Stimulated activated CD4-positive, alpha-beta T cell treated with anti-CD3 and anti-CD28 coated beads, Interleukin-12 subunit alpha, Interleukin-12 subunit beta, amount 100 ng/mL, for 24 hours (primary cell): ENCODE results near the gene SH3PXD2A.
A peak's percentile ranks its signal among the peaks of the same experiment; 100 is the strongest.

ENCODE experiments used
- DNase-seq, 2 experiments: peaks; one replicate each; pipeline ENCODE4 v3.0.0-alpha.2; 2020; ENCODE audit warnings: low read depth in 2 of 2

The SH3PXD2A gene

DNA sequence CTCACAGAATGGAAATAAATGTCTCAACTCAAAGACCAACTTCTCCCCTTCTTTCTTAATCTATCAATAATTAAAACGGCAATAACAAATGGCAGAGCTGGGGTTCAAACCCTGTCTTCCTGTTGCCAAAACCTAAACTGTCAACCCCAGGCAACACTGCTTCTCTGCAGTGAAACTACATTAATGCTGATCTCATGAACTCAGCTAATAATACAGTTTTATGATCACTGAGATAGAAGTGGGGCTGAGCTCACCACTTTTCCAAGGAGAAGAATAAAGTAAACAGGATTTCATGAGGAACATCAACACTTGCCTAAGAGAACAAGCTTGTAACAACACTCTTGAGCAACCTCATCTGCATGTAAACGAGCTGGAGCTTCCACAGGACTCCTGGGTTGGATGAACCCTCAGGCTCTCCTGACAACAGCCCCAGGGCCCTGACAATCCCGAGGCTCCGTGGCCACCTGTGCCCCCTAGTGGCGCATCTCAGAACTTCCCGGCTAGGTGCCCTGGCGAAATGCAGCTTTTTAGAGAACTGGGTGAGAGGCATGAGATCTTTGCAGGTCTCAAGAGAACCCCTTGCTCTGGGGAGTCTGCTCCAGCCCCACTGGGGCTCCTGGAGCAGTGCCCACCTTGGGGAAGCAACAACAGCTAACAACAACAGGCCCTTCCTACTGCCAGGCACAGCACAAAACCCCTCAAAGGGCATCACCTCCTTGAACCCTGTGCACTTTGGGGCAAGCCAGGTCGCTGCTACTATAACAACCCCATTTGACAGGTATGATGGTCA, 169.3 kb downstream of the SH3PXD2A start:
- peak; percentile 50 to 72 for DNase-seq

DNA sequence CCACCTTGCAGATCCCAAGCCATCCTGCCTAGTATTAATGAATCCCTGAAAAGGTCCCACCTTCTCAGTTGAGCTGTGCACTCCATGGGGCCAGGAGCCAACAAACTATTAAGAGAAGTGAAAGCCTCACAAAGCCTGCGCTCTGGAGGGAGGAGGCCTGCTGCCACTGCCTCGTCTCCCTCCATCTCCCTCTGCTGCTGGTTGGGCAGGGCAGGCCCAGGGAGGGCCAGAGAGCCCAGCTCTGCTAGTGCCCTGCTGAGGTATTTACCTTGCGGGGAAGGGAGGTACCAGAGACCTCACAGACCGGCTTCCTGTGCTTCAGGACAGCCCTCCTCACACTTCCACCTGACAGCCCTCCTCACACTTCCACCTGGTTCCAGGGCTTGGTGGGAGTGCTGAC, 171.5 kb downstream of the SH3PXD2A start:
- no peak for DNase-seq

- no peak for DNase-seq
These were observed 172.7 kb downstream of the SH3PXD2A start for GRCh38 chr10:103682631-103683030.

- DNase-seq: no peak
These were observed 173.6 kb downstream of the SH3PXD2A start for GRCh38 chr10:103681617-103682399.

DNA sequence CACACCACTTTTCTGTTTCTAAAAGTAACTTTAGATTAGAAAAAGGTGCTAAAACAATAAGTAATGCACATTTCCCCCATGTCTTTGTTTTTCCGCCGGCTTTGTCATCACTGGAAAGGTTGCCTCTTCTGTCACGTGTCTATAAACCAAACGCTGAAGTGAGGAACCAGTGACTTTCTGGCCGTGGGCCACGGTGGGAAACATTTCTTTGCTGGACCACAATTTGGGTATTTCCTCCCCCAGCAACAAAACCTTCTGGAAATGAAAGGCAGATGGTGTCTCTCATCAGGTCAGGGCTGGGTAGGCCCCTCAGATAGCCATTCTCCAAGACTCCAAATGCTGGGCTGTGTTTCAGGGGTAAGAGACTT, 174.5 kb downstream of the SH3PXD2A start:
- DNase-seq: no peak

DNA sequence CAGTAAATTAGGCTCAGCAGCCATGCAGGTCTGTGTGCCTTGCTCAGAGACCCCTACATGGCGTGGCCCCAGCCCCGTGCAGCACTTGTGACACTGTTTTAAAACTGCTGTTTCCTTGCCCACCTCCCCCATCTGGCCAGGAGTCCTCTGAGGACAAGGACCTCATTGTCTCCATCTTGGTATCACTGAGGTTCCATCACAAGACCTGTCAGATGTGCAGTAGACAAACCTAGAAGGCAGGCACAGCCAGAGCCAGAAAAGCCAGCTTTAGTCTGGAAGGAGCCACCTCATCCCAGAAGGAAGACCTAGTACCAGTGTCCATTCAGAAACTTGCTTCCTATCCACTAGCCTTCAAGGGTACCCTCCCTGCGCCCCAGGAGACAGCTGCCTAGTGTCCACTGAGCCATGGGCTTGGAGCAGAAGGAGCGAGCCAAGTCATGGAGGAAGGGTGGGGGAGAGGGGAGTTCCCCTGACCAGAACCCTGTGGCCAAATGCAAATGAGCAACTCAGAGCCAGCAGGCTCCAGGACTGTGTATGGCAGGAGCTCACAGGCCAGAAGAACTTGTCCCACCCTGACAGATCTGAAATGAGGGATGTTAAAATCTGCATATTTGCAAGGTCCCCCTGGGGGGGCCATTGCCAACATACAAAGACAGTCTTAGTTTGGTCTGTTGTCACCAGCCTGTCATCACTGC, 176.1 kb downstream of the SH3PXD2A start:
- no peak for DNase-seq

DNA sequence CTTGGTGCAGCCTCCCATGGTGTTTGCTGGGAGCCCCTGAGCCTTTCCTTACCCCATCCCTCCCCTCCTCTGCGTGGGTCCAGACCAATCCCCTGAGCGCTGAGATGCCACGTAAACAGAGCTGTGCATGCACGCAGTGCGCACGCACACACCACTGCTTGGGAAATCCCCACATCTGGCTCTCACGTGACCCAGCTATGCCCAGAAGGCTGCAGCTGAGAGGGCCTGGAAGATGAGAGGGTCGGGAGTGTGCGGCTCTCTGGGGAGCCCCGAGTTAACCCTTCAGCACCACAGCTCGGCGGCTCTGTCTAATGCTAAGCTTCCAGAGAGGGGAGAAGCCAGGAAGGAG, 177.2 kb downstream of the SH3PXD2A start:
- peak; percentile 65 to 77 for DNase-seq

- no peak for DNase-seq
These were observed 177.7 kb downstream of the SH3PXD2A start for GRCh38 chr10:103677486-103678177.

DNA sequence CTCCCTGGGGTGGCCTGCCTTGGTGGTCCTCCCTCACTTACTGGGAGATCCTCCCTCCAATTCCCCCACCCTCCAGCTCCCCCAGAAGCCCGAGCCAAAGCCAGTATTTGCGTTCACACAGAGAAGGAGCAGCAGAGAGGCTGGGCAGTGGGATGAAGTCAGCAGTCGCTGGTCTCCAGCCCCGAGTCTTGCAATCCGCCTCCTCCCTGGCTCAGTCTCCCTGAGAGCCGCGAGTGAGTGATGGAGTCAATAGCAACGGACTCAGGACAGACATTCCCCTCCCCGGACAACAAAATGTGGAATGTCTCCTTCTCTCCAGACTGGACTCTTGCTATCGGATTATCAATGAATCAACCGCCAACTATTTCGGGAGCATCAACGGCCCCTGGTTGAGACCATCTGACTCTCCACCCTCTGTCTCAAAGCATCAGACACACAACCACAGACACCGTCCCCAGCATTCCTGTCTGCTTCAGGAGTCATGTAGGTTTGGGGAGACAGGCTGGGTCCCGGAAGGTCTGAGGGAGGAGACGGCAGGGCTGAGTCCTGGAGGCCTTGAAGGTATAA, 178.4 kb downstream of the SH3PXD2A start:
- DNase-seq: no peak

- no peak for DNase-seq
These were observed 179.2 kb downstream of the SH3PXD2A start for GRCh38 chr10:103676058-103676785.

GRCh38 chr10:103673606-103674005, 181.8 kb downstream of the SH3PXD2A start:
- DNase-seq: no peak

- no peak for DNase-seq
These were observed 183.0 kb downstream of the SH3PXD2A start for GRCh38 chr10:103672345-103672744.

DNA sequence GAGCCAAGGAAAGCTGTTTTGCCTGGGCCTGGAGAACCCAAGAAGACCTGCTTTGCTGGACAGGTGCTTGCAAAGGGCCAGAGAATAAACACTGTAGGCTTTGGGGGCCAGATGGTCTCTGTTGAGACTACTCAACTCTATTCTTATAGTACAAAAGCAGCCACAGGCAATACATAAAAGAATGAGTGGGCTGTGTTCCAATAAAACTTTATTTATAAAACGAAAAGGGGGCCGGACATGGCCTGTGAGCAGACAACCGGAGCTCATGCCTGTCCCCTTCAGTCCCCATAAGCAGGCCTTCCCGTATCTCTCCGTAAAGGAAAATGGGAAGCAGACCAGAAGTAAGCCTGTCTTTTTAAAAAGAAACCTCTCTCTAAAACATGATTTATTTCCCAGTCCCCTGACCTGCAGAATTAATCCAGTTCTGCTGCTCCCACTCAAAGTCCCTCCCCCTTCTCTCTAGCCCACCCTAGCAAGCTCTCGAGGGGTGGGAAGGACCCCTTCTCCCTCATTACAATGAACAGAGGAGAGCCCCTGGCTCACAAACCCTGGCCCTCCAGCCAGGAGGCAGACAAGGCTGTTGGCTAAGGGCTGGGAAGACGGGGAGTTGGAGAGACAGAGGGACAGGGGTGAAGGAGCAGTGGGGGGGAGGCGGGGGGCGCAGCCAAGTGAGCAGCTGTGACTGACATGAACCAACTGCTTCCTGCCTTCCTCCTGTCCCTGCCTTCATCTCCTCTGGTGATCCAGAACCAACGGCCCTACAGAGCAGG, 184.1 kb downstream of the SH3PXD2A start:
- DNase-seq: no peak

DNA sequence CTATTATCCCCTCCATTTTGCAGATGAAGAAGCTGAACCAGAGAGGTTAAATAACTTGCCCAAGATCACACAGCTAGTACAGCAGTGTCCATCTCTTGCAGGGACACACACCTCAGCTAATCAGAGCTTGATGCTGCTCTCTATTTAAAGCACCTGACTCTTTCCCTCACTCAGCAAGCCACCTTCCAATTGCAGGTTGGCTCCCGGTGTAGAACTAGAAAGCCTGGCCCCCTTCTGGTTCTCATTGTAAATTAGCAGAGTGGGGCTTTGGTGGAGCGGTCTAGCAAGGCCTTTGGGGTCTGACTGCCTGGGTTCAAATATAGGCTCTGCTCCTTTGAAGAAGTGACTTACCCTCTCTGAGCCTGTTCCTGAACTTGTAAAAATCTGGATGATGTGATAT, 185.4 kb downstream of the SH3PXD2A start:
- no peak for DNase-seq

GRCh38 chr10:103669243-103669929, 186.0 kb downstream of the SH3PXD2A start:
- no peak for DNase-seq

DNA sequence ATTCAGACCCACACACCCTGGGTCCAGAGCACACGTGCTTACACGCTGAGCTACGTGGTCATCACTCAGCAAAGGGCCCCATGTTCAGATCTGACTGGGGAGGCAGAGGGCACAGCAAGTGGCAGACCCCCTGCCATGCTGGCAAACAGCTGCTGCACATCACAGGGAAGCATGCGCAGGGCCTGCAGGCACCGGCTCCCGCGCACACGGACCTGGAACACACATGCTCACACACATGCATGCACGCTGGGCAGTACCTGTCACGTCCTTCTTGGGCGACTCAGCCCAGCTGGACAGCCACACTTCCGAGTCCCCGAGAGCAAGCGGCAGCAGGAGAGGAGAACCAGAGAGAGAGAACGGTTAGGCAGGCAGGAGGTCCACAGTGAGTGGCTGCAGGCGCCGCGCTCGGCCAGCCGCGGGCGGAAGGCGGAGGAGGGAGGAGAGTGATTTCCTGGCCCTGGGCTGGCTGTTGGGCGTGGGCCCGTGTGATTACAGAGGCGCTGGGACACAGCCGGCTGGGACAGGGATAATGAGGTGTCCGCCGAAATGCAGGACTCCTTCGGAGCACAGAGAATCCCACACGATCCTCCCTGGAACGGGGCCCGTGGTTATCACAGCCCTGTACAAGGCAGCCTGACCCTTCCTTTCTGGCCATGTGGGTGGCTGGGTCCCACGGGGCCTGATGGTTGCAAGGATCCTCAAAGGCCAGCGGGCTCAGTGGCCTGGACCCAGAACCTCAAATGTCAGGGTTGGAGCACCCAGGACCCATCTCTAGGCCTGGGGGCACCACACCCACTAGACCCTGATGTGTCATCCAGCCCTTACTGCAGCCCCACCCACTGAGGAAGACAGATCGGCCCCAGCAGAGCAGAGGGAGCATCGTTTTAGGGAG, 186.8 kb downstream of the SH3PXD2A start:
- DNase-seq: no peak

- no peak for DNase-seq
These were observed 188.0 kb downstream of the SH3PXD2A start for GRCh38 chr10:103667356-103667755.

GRCh38 chr10:103666762-103667150, 188.6 kb downstream of the SH3PXD2A start:
- DNase-seq: no peak
